Ishikawa (cell line): ENCODE measurements around the gene GSS.

Experiments
- CEBPB ChIP-seq: IDR thresholded peaks from 2 replicates; pipeline ENCODE4 v1.6.1; 2012
- CREB1 ChIP-seq: IDR thresholded peaks from 2 replicates; pipeline ENCODE4 v1.6.1; 2012; ENCODE audit warnings: low read depth
- EGR1 ChIP-seq: IDR thresholded peaks from 2 replicates; pipeline ENCODE4 v1.6.1; 2012
- EP300 ChIP-seq: IDR thresholded peaks from 2 replicates; pipeline ENCODE4 v1.6.1; 2012; ENCODE audit warnings: borderline replicate concordance
- FOXM1 ChIP-seq: IDR thresholded peaks from 2 replicates; pipeline ENCODE4 v1.6.1; 2012; ENCODE audit warnings: low read depth, borderline replicate concordance
- NFIC ChIP-seq: IDR thresholded peaks from 2 replicates; pipeline ENCODE4 v1.6.1; 2012
- RAD21 ChIP-seq: IDR thresholded peaks from 2 replicates; pipeline ENCODE4 v1.6.1; 2012; ENCODE audit warnings: low read depth
- TAF1 ChIP-seq: IDR thresholded peaks from 2 replicates; pipeline ENCODE4 v1.6.1; 2012; ENCODE audit warnings: low read depth, mild to moderate bottlenecking
- TCF12 ChIP-seq: IDR thresholded peaks from 2 replicates; pipeline ENCODE4 v1.6.1; 2012; ENCODE audit warnings: low read depth
- TEAD4 ChIP-seq: IDR thresholded peaks from 2 replicates; pipeline ENCODE4 v1.6.1; 2012
- YY1 ChIP-seq: IDR thresholded peaks from 2 replicates; pipeline ENCODE4 v1.6.1; 2012; ENCODE audit warnings: low read depth
- ZBTB7A ChIP-seq: IDR thresholded peaks from 2 replicates; pipeline ENCODE4 v1.6.1; 2012; ENCODE audit warnings: low read depth
- TF ChIP-seq, protein P1 (sequence below): IDR thresholded peaks from 2 replicates; pipeline ENCODE4 v1.6.1; 2012; ENCODE audit warnings: low read depth, mild to moderate bottlenecking
- TF ChIP-seq, protein P2 (sequence below): IDR thresholded peaks from 2 replicates; pipeline ENCODE4 v1.6.1; 2012
- TF ChIP-seq, protein P3 (sequence below): IDR thresholded peaks from 2 replicates; pipeline ENCODE4 v1.6.1; 2012

Gene GSS

DNA sequence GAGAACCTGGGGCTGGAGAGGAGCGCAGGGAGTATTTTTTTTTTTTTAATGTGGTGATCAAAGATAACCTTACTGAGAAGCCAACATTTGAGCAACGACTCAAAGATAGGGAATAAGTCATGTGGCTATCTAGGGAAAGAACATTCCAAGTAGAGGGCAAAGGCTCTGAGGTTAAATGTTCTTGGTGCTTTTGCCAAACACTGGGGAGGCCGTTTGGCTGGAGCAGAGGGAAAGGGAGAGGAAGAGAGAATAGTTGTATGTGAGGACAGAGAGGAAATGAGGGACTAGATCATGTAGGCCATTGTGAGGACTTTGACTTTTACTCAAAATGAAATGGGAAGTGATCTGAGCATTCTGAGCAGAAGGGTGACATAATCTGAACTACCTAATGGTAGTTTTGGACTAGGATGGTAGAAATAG is 51.4 kb downstream of the GSS start:
- TF ChIP-seq TEAD4 (no peak), YY1 (no peak), CREB1 (no peak), TAF1 (no peak)

DNA sequence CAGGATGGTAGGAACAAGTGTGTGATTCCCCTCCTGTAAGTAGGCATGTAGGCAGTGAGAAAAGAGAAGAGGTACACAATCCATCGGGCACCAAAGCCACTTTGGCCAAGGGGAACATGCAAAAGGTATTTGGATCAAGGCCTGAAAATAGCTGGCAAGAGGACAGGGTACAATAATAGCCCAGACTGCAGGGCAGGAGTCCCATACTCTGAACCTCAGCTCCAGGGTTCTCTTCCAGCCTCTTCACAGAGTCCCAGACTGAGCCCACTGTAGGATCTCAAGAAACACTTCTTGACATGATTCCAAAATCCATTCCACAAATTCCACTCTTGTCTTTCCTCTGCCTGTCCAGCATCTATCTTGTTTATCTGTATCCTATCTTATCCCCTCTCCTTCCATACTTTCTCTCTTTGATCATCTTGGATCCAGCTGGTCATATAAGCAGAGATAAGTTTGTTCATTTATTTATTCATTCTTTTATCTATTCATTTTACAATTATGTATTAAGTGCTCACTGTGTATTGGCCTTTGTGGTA is 59.5 kb downstream of the GSS start:
- TF ChIP-seq EGR1 (no peak), RAD21 (no peak)

DNA sequence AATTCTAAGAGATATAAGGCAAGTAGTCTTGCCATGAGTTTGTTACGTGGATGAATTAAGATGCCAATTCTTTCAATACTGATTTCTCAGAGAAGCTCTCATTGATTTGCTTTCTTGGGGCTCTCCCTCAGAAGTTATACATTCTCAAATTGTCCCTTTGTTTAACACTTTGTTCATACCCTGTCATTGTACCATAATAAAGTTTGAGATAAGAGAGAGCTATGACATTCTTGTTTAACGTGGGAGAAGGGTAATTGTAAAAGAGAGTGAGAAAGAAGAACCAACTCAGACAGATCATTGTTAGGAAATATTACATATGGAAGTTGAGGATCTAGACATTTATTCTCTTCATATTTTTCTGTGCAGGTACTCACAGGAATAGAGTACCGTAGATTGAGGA is 60.1 kb downstream of the GSS start:
- TF ChIP-seq FOXM1 (no peak), EP300 (no peak), TCF12 (no peak), EGR1 (no peak), CEBPB (no peak), TEAD4 (no peak), RAD21 (no peak), YY1 (no peak), CREB1 (no peak), ZBTB7A (no peak)
- TF ChIP-seq, protein P1, sequence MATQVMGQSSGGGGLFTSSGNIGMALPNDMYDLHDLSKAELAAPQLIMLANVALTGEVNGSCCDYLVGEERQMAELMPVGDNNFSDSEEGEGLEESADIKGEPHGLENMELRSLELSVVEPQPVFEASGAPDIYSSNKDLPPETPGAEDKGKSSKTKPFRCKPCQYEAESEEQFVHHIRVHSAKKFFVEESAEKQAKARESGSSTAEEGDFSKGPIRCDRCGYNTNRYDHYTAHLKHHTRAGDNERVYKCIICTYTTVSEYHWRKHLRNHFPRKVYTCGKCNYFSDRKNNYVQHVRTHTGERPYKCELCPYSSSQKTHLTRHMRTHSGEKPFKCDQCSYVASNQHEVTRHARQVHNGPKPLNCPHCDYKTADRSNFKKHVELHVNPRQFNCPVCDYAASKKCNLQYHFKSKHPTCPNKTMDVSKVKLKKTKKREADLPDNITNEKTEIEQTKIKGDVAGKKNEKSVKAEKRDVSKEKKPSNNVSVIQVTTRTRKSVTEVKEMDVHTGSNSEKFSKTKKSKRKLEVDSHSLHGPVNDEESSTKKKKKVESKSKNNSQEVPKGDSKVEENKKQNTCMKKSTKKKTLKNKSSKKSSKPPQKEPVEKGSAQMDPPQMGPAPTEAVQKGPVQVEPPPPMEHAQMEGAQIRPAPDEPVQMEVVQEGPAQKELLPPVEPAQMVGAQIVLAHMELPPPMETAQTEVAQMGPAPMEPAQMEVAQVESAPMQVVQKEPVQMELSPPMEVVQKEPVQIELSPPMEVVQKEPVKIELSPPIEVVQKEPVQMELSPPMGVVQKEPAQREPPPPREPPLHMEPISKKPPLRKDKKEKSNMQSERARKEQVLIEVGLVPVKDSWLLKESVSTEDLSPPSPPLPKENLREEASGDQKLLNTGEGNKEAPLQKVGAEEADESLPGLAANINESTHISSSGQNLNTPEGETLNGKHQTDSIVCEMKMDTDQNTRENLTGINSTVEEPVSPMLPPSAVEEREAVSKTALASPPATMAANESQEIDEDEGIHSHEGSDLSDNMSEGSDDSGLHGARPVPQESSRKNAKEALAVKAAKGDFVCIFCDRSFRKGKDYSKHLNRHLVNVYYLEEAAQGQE = no peak

DNA sequence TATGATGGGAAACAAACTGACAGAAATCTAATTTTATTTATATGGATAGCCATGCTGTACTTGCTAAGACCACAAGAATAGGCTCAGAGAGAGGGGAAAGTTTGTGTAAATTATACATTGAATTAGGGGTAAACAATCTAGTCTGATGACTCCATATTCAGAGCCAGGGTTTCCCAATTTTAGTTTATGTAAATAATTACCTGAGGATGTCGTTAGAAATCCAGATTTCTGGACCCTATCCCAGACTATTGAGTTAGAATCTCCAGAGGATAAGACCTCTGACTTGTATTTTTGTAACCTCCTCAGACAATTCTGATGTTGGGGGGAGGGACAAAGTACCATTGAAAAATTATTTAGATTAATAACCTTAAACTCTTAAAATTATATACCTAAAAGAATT is 60.9 kb downstream of the GSS start:
- TF ChIP-seq, protein P1 = no peak
- TF ChIP-seq CREB1 (no peak), ZBTB7A (no peak), TAF1 (no peak), FOXM1 (no peak), NFIC (no peak), TEAD4 (no peak), EP300 (no peak), TCF12 (no peak), EGR1 (no peak), RAD21 (no peak), CEBPB (no peak)
- TF ChIP-seq, protein P2, sequence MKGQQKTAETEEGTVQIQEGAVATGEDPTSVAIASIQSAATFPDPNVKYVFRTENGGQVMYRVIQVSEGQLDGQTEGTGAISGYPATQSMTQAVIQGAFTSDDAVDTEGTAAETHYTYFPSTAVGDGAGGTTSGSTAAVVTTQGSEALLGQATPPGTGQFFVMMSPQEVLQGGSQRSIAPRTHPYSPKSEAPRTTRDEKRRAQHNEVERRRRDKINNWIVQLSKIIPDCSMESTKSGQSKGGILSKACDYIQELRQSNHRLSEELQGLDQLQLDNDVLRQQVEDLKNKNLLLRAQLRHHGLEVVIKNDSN = no peak
- TF ChIP-seq, protein P3, sequence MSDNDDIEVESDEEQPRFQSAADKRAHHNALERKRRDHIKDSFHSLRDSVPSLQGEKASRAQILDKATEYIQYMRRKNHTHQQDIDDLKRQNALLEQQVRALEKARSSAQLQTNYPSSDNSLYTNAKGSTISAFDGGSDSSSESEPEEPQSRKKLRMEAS = no peak

DNA sequence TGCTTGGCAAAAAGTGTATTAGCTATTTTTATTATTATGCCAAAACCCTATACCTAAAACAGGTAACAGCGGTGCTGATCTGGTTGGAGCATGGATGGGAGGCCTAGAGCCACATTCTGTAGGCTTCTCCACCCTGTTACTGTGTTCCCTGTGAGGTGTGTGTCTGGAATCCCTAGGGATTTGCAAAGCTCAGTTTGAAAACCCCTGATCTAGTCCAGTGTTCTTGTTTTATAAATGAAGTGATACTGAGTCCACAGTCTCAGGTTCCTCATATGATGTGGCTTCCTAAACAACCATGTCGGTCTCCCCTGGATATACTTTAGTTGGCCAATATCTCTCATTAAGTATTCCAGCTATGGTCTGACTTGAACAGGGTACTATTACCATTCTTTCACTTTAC is 62.9 kb downstream of the GSS start:
- no peak for TF ChIP-seq CREB1
- no peak for TF ChIP-seq TEAD4
- TF ChIP-seq, protein P3 = no peak
- TF ChIP-seq FOXM1 = no peak
- TF ChIP-seq EGR1 = no peak
- no peak for TF ChIP-seq TCF12
- TF ChIP-seq TAF1 = no peak
- TF ChIP-seq EP300 = no peak
- TF ChIP-seq, protein P1 = no peak
- TF ChIP-seq NFIC = no peak
- TF ChIP-seq CEBPB = no peak
- TF ChIP-seq, protein P2 = no peak
- TF ChIP-seq RAD21 = no peak
- no peak for TF ChIP-seq YY1
